ENCODE results near the gene WNT3. TPM values are rescaled to one million over a fixed set of nuclear protein-coding genes. Genes with fewer than 3 reads are reported as not detected.

WNT3 gene
- total and polyA plus RNA-seq, 2 donors (not counting 3 experiments of a cell fraction or from before 2014, with no cell fraction given), result 1.4 to 2.1 TPM

DNA sequence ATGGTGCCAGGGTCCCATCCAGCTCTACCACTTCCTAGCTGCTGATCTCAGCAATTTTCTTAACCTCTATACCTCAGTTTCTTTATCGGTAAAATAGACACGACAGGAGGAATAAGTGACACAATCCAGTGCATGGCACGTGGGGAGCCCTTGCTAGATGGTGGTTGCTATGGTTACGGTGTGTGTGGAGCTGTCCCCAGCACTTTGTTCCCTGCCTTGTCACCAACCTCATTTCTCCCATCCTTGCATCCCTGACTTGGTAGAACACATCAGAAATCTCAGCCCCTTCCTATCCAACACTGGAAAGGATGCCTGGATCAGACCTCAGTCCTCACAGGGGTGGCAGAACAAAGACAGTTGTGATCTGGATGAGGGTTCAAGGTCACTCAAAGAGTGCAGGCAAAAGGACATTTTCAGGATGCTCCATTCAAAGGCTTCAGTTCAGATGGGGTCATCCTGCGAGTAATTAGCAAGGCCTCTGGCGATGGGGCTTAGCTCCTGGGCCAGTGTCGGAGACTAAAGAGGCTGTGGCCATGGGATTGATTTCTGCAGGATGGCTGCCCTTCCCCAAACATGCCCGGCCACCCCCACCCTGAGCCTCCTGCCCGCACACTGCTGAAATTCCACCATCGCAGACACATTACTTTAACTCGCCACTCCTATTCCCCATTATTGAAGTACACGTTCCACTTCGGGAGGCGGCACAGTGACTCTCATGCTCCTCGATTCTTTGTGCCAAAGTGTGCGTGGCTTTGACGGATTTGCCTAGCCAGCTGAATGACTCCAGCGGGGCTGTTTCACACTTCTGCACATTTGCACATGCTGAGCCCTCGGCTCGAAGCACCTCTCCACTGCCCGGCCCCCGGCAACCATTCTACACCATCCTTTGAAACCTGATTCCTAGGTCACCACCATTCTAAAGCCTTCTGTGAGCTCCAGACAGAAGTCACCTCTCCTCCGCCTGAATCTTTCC is 40.3 kb downstream of the WNT3 start:
- Histone ChIP-seq H3K4me3 (replicated peaks in 1 of 3; ENCODE audit: insufficient read depth in 1 of 3, low read depth in 1 of 3, low read length in 3 of 3) (no peak overlapping the region), H4K20me1 (replicated peaks; ENCODE audit: control insufficient read depth, extremely low read depth, insufficient read depth, low read length) (no peaks in the 10 kb centered on the region), H2AFZ (ENCODE audit: low read depth, low read length) (no peak overlapping the region), H3K27ac (ENCODE audit: insufficient read depth, low read depth, low read length) (no peak overlapping the region), H3K4me2 (ENCODE audit: insufficient read depth, low read length) (no peak overlapping the region), H3K9me3 (replicated peaks; ENCODE audit: control insufficient read depth, insufficient read depth, low read length) (no peaks in the 10 kb centered on the region), H3K36me3 (ENCODE audit: control insufficient read depth in 2 of 2, extremely low read depth in 1 of 2, insufficient read depth in 2 of 2, low read length in 2 of 2) (no peaks in the 10 kb centered on the region), H3K4me1 (ENCODE audit: control insufficient read depth, extremely low read depth, insufficient read depth, low read length) (no peaks in the 10 kb centered on the region), H3K27me3 (ENCODE audit: control insufficient read depth in 2 of 2, insufficient read depth in 2 of 2, low read length in 2 of 2) (peaks cover 0 to 2% of the 10 kb centered on the region in 2 experiments), H3K79me2 (ENCODE audit: control insufficient read depth, insufficient read depth, low read length) (no peaks in the 10 kb centered on the region), H3K9me1 (replicated peaks; ENCODE audit: control insufficient read depth, extremely low read depth, insufficient read depth, low read length) (no peaks in the 10 kb centered on the region), H3K9ac (replicated peaks; ENCODE audit: extremely low read depth, insufficient read depth, low read length) (no peak overlapping the region)
- TF ChIP-seq MYC (IDR thresholded peaks at IDR 0.05; ENCODE audit: low read depth, low read length), result no peak
- TF ChIP-seq, protein P1, sequence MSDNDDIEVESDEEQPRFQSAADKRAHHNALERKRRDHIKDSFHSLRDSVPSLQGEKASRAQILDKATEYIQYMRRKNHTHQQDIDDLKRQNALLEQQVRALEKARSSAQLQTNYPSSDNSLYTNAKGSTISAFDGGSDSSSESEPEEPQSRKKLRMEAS (IDR thresholded peaks at IDR 0.05; ENCODE audit: insufficient read depth, insufficient read length), result no peak
- intact Hi-C loops (cut with micrococcal nuclease), result no loop called here
- BruUV-seq (replicated peaks), result no TSS peak
- ChIA-PET POLR2A (no interaction called here), CTCF (interaction anchor here (1.2 kb wide), 1 partner anchor 57 kb away, joined by 3 read pairs; no protein-coding TSS in a partner anchor)
- DNase-seq (ENCODE audit: low read depth, low spot score) (no peak), FAIRE-seq (no peak)
- dilution Hi-C loops (cut with MboI; ENCODE audit: extremely low pct_ligation_motif_present, low sequenced_read_pairs), result no loop called here

- Histone ChIP-seq H3K36me3 (ENCODE audit: control insufficient read depth in 2 of 2, extremely low read depth in 1 of 2, insufficient read depth in 2 of 2, low read length in 2 of 2) (no peaks in the 10 kb centered on the region), H4K20me1 (replicated peaks; ENCODE audit: control insufficient read depth, extremely low read depth, insufficient read depth, low read length) (no peaks in the 10 kb centered on the region), H3K9ac (replicated peaks; ENCODE audit: extremely low read depth, insufficient read depth, low read length) (no peak overlapping the region), H2AFZ (ENCODE audit: low read depth, low read length) (no peak overlapping the region), H3K4me1 (ENCODE audit: control insufficient read depth, extremely low read depth, insufficient read depth, low read length) (no peaks in the 10 kb centered on the region), H3K27me3 (ENCODE audit: control insufficient read depth in 2 of 2, insufficient read depth in 2 of 2, low read length in 2 of 2) (peaks cover 0 to 2% of the 10 kb centered on the region in 2 experiments), H3K4me3 (replicated peaks in 1 of 3; ENCODE audit: insufficient read depth in 1 of 3, low read depth in 1 of 3, low read length in 3 of 3) (no peak overlapping the region), H3K27ac (ENCODE audit: insufficient read depth, low read depth, low read length) (no peak overlapping the region), H3K9me1 (replicated peaks; ENCODE audit: control insufficient read depth, extremely low read depth, insufficient read depth, low read length) (no peaks in the 10 kb centered on the region), H3K9me3 (replicated peaks; ENCODE audit: control insufficient read depth, insufficient read depth, low read length) (no peaks in the 10 kb centered on the region), H3K4me2 (ENCODE audit: insufficient read depth, low read length) (no peak overlapping the region), H3K79me2 (ENCODE audit: control insufficient read depth, insufficient read depth, low read length) (no peaks in the 10 kb centered on the region)
- no peak for TF ChIP-seq POLR2A (IDR thresholded peaks at IDR 0.05; ENCODE audit: low read depth, low read length)
- TF ChIP-seq, protein P1 (IDR thresholded peaks at IDR 0.05; ENCODE audit: insufficient read depth, insufficient read length), result no peak
- TF ChIP-seq GATA2 (IDR thresholded peaks at IDR 0.05; ENCODE audit: insufficient read depth, insufficient read length, low read depth, low read length), result no peak
- no peak for TF ChIP-seq JUN (IDR thresholded peaks at IDR 0.05; ENCODE audit: borderline replicate concordance, insufficient read depth, insufficient read length, low read depth)
- no peak for TF ChIP-seq FOS (IDR thresholded peaks at IDR 0.05; ENCODE audit: borderline replicate concordance, insufficient read depth, low read length)
- no peak for TF ChIP-seq MYC (IDR thresholded peaks at IDR 0.05; ENCODE audit: low read depth, low read length)
- no peak for TF ChIP-seq POLR2AphosphoS5 (IDR thresholded peaks at IDR 0.05; ENCODE audit: insufficient read depth, low read depth, low read length)
- no peak for TF ChIP-seq EZH2 (IDR thresholded peaks at IDR 0.05; ENCODE audit: borderline replicate concordance, low read depth, low read length, severe bottlenecking)
- TF ChIP-seq, protein P2, sequence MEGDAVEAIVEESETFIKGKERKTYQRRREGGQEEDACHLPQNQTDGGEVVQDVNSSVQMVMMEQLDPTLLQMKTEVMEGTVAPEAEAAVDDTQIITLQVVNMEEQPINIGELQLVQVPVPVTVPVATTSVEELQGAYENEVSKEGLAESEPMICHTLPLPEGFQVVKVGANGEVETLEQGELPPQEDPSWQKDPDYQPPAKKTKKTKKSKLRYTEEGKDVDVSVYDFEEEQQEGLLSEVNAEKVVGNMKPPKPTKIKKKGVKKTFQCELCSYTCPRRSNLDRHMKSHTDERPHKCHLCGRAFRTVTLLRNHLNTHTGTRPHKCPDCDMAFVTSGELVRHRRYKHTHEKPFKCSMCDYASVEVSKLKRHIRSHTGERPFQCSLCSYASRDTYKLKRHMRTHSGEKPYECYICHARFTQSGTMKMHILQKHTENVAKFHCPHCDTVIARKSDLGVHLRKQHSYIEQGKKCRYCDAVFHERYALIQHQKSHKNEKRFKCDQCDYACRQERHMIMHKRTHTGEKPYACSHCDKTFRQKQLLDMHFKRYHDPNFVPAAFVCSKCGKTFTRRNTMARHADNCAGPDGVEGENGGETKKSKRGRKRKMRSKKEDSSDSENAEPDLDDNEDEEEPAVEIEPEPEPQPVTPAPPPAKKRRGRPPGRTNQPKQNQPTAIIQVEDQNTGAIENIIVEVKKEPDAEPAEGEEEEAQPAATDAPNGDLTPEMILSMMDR (IDR thresholded peaks at IDR 0.05; ENCODE audit: extremely low read depth in 1 of 2, insufficient read depth in 1 of 2, low read depth in 1 of 2, low read length in 2 of 2), result no peak
- no TSS peak for BruUV-seq (replicated peaks)
- CTCF ChIA-PET, result interaction anchor here (1.0 to 1.2 kb wide), 2 partner anchors 10 to 59 kb away, joined by 3 read pairs; no protein-coding TSS in a partner anchor
- DNase-seq (ENCODE audit: low read depth, low spot score) (no peak), FAIRE-seq (no peak)
- POLR2A ChIA-PET, result no interaction called here
- intact Hi-C loops (cut with micrococcal nuclease), result no loop called here
- dilution Hi-C loops (cut with MboI; ENCODE audit: extremely low pct_ligation_motif_present, low sequenced_read_pairs), result no loop called here
These were observed 42.0 kb downstream of the WNT3 start for GRCh38 chr17:46776298-46777005.

Data from endothelial cell of umbilical vein (primary cell).